ENCODE results near the gene RAP1A. TPM values are rescaled to one million over a fixed set of nuclear protein-coding genes. Genes with fewer than 3 reads are reported as not detected.

The RAP1A gene
- total RNA-seq, 4 donors from 2014 or later: 49.3 to 82.6 (median 70.8) TPM

DNA sequence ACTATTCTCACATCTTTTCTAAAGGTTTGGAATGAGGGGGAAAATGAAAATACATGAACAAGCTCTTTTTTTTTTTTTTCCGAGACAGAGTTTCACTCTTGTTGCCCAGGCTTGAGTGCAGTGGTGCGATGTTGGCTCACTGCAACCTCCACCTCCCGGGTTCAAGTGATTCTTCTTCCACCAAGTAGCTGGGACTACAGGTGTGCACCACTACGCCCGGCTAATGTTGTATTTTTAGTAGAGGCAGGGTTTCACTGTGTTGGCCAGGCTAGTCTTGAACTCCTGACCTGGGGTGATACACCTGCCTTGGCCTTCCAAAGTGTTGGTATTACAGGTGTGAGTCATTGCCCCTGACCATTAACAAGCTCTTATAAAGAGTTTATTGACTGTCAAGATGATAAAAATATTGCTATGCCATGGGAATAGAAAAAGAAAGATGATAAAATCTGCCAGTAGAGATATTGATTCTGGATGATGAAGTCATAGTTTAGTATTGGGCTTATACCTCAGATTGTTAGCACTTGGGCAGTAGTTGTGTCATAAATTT is 83.0 kb downstream of the RAP1A start:
- ATAC-seq (ENCODE audit: low FRiP score) (no peak), DNase-seq (ENCODE audit: low spot score) (no peak)
- TF ChIP-seq, protein P1, sequence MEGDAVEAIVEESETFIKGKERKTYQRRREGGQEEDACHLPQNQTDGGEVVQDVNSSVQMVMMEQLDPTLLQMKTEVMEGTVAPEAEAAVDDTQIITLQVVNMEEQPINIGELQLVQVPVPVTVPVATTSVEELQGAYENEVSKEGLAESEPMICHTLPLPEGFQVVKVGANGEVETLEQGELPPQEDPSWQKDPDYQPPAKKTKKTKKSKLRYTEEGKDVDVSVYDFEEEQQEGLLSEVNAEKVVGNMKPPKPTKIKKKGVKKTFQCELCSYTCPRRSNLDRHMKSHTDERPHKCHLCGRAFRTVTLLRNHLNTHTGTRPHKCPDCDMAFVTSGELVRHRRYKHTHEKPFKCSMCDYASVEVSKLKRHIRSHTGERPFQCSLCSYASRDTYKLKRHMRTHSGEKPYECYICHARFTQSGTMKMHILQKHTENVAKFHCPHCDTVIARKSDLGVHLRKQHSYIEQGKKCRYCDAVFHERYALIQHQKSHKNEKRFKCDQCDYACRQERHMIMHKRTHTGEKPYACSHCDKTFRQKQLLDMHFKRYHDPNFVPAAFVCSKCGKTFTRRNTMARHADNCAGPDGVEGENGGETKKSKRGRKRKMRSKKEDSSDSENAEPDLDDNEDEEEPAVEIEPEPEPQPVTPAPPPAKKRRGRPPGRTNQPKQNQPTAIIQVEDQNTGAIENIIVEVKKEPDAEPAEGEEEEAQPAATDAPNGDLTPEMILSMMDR (IDR thresholded peaks at IDR 0.05): no peak

DNA sequence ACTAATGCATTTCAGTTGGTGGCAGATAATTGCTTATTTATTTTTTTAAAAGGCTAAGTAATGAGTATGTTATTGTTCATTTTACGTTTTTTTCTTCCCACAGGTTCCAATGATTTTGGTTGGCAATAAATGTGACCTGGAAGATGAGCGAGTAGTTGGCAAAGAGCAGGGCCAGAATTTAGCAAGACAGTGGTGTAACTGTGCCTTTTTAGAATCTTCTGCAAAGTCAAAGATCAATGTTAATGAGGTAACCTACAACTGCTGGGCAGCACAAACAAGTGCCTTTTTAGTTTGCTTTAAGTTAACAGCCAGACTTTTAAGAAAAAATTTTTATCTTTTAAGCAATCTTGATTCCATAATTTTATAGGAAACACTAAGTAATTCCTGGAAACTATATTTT is 84.7 kb downstream of the RAP1A start:
- ATAC-seq (ENCODE audit: low FRiP score) (no peak), DNase-seq (ENCODE audit: low spot score) (no peak)
- TF ChIP-seq, protein P1 (IDR thresholded peaks at IDR 0.05): no peak

- DNase-seq (ENCODE audit: low spot score) (no peak), ATAC-seq (ENCODE audit: low FRiP score) (no peak)
- TF ChIP-seq, protein P1 (IDR thresholded peaks at IDR 0.05): no peak
These were observed 85.2 kb downstream of the RAP1A start for GRCh38 chr1:111704776-111705175.

GRCh38 chr1:111705841-111706240 is 86.3 kb downstream of the RAP1A start:
- no peak for ATAC-seq (ENCODE audit: low FRiP score)
- DNase-seq (ENCODE audit: low spot score): no peak
- TF ChIP-seq, protein P1 (IDR thresholded peaks at IDR 0.05): no peak

- no peak for ATAC-seq (ENCODE audit: low FRiP score)
- TF ChIP-seq, protein P1 (IDR thresholded peaks at IDR 0.05): no peak
These were observed 87.3 kb downstream of the RAP1A start for GRCh38 chr1:111706921-111707320.

GRCh38 chr1:111707906-111708305 is 88.3 kb downstream of the RAP1A start:
- no peak for ATAC-seq (ENCODE audit: low FRiP score)
- DNase-seq (ENCODE audit: low spot score): no peak
- TF ChIP-seq, protein P1 (IDR thresholded peaks at IDR 0.05): no peak

More at GRCh38 chr1:111706921-111707320, 87.3 kb downstream of the RAP1A start:
- no peak for DNase-seq (ENCODE audit: low spot score)

DNA sequence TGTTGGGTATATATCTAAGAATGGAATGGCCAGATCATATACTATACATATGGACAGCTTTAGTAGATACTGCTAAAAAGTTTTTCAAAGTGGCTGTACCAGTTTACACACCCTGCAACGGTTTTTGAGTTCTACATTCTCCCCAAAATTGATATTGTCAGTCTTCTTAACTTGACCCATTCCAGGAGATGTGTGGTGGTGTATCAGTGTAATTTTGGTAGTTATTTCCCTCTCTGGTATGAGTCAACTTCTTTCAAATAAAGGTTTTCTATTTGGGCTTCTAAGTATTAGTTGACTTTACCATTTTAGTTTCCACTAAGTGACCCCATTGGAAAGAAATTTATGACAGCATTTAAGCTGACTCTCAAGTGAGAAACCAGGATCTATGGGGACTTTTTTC is 90.4 kb downstream of the RAP1A start:
- no peak for ATAC-seq (ENCODE audit: low FRiP score)
- no peak for DNase-seq (ENCODE audit: low spot score)
- TF ChIP-seq, protein P1 (IDR thresholded peaks at IDR 0.05): no peak
